GM23338 (cell line): ENCODE measurements around the gene DAW1. TPM values are rescaled to one million over a fixed set of nuclear protein-coding genes. Genes with fewer than 3 reads are reported as not detected.

Source experiments
- ATAC-seq: fragments of 200-7000 bp; cut with Tn5 transposase; 3 replicates; pipeline ENCODE4 v1.9.1; 2020
- DNase-seq: peaks from one replicate; pipeline ENCODE4 v3.0.0-alpha.2; 2015; ENCODE audit warnings: low spot score
- H2AFZ ChIP-seq: fragments of 200-600 bp; sonication (generic); 2 replicates; pipeline ENCODE4 v1.8.0; 2016; ENCODE audit warnings: antibody characterized with exemption, mild to moderate bottlenecking, moderate library complexity
- H3F3A ChIP-seq: fragments of 200-600 bp; sonication (generic); replicated peaks from 2 replicates; pipeline ENCODE4 v1.8.0; 2017; ENCODE audit warnings: antibody characterized with exemption, mixed run types, low read depth
- H3K27ac ChIP-seq: fragments of 200-600 bp; sonication (generic); 2 replicates; pipeline ENCODE4 v1.6.1; 2016; ENCODE audit warnings: low read depth
- H3K27me3 ChIP-seq: fragments of 200-600 bp; sonication (generic); 2 replicates; pipeline ENCODE4 v1.8.0; 2016; ENCODE audit warnings: mild to moderate bottlenecking, mixed run types, moderate library complexity; ENCODE audit not compliant: insufficient read depth
- H3K36me3 ChIP-seq: fragments of 200-600 bp; sonication (generic); 2 replicates; pipeline ENCODE4 v1.8.0; 2016; ENCODE audit warnings: mild to moderate bottlenecking; ENCODE audit not compliant: insufficient read depth
- H3K4me1 ChIP-seq: fragments of 200-600 bp; sonication (generic); 2 replicates; pipeline ENCODE4 v1.8.0; 2016; ENCODE audit warnings: mild to moderate bottlenecking, moderate library complexity; ENCODE audit not compliant: insufficient read depth
- H3K4me2 ChIP-seq: fragments of 200-600 bp; sonication (generic); 2 replicates; pipeline ENCODE4 v1.7.1; 2017; ENCODE audit warnings: mixed run types
- H3K4me3 ChIP-seq: fragments of 200-600 bp; sonication (generic); 2 replicates; pipeline ENCODE4 v1.6.1; 2016; ENCODE audit warnings: mixed run types
- H3K79me2 ChIP-seq: fragments of 200-600 bp; sonication (generic); replicated peaks from 2 replicates; pipeline ENCODE4 v1.8.0; 2017; ENCODE audit warnings: mild to moderate bottlenecking; ENCODE audit not compliant: insufficient read depth
- H3K9me2 ChIP-seq: fragments of 200-600 bp; sonication (generic); 2 replicates; pipeline ENCODE4 v1.8.0; 2017; ENCODE audit not compliant: insufficient read depth
- H4K20me1 ChIP-seq: fragments of 200-600 bp; sonication (generic); replicated peaks from 2 replicates; pipeline ENCODE4 v1.8.0; 2017; ENCODE audit warnings: mild to moderate bottlenecking; ENCODE audit not compliant: insufficient read depth
- H3K27ac Mint-ChIP-seq: 2 replicates; pipeline ENCODE4 v1.8.0; 2020; ENCODE audit warnings: inconsistent platforms, mild to moderate bottlenecking, moderate library complexity, mixed read lengths
- H3K27me3 Mint-ChIP-seq: 3 replicates; pipeline ENCODE4 v1.8.0; 2022; ENCODE audit warnings: low read depth, mild to moderate bottlenecking, moderate library complexity, mixed read lengths, inconsistent platforms; ENCODE audit not compliant: insufficient read depth, poor library complexity
- H3K36me3 Mint-ChIP-seq: 3 replicates; pipeline ENCODE4 v1.8.0; 2021; ENCODE audit warnings: low read depth, mild to moderate bottlenecking, inconsistent platforms, moderate library complexity, mixed read lengths
- H3K4me1 Mint-ChIP-seq: 3 replicates; pipeline ENCODE4 v1.8.0; 2020; ENCODE audit warnings: mild to moderate bottlenecking, inconsistent platforms, mixed read lengths
- H3K4me3 Mint-ChIP-seq: 3 replicates; pipeline ENCODE4 v1.8.0; 2021; ENCODE audit warnings: moderate library complexity, mild to moderate bottlenecking, inconsistent platforms, mixed read lengths
- H3K9me3 Mint-ChIP-seq: 3 replicates; pipeline ENCODE4 v1.8.0; 2020; ENCODE audit warnings: moderate library complexity, mild to moderate bottlenecking, inconsistent platforms, mixed read lengths
- CREB1 ChIP-seq: fragments of 250-450 bp; sonication (Bioruptor Pico); IDR thresholded peaks from 2 replicates; pipeline ENCODE4 v1.5.0; 2020; ENCODE audit warnings: low read depth, mild to moderate bottlenecking, moderate library complexity
- CTCF ChIP-seq, 2 experiments: fragments of 200-600 bp in 1 of 2; sonication (generic) in 1 of 2; conservative IDR thresholded peaks; 2 replicates each; pipeline versions ENCODE4 v1.5.1 to v1.6.1; 2016 to 2017; ENCODE audit warnings: antibody characterized with exemption in 2 of 2, low read depth in 2 of 2, mild to moderate bottlenecking in 2 of 2, moderate library complexity in 1 of 2
- ETS1 ChIP-seq: IDR thresholded peaks from 2 replicates; pipeline ENCODE4 v1.6.1; 2016; ENCODE audit warnings: antibody characterized with exemption
- EZH2 ChIP-seq: fragments of 200-600 bp; sonication (generic); IDR thresholded peaks from one replicate; pipeline ENCODE4 v1.8.0; 2017; ENCODE audit warnings: antibody characterized with exemption, mild to moderate bottlenecking, low read depth; ENCODE audit not compliant: unreplicated experiment
- EZH2phosphoT487 ChIP-seq: fragments of 200-600 bp; sonication (generic); IDR thresholded peaks from one replicate; pipeline ENCODE4 v1.8.1; 2018; ENCODE audit warnings: antibody characterized with exemption; ENCODE audit not compliant: unreplicated experiment
- JUNB ChIP-seq: IDR thresholded peaks from one replicate; pipeline ENCODE4 v1.6.1; 2016; ENCODE audit warnings: antibody characterized with exemption; ENCODE audit not compliant: unreplicated experiment
- NANOG ChIP-seq: IDR thresholded peaks from 2 replicates; pipeline ENCODE4 v1.6.1; 2016; ENCODE audit warnings: antibody characterized with exemption, borderline replicate concordance
- POLR2AphosphoS5 ChIP-seq: IDR thresholded peaks from 2 replicates; pipeline ENCODE4 v1.6.1; 2016; ENCODE audit warnings: antibody characterized with exemption, low read depth
- REST ChIP-seq: IDR thresholded peaks from one replicate; pipeline ENCODE4 v1.6.1; 2018; ENCODE audit warnings: antibody characterized with exemption; ENCODE audit not compliant: unreplicated experiment
- ZNF114 ChIP-seq: fragments of 250-450 bp; sonication (Bioruptor Pico); IDR thresholded peaks from 2 replicates; pipeline ENCODE4 v1.5.0; 2020; ENCODE audit warnings: mild to moderate bottlenecking, moderate library complexity
- polyA plus RNA-seq: library from polyadenylated mRNA; unstranded; fragments of >200 nt; fragmentation: Nextera tagmentation; extraction: Ambion mirVana; gene quantifications from 2 replicates; pipeline ENCODE4 v1.2.1, GENCODE V29; 2016
- total RNA-seq: library from RNA; depleted of rRNA; stranded (reverse); fragments of >200 nt; shearing (Covaris generic); gene quantifications from 2 replicates; pipeline ENCODE4 v1.2.3, GENCODE V29; 2014

DAW1 gene
- total and polyA plus RNA-seq, 2 experiments from 2014 or later, result 0.71 to 2.0 TPM

- H3K4me3 Mint-ChIP-seq, result no peak overlapping the region
- TF ChIP-seq ETS1, result no peak
- TF ChIP-seq EZH2, result no peak
- TF ChIP-seq CREB1, result no peak
- no peak for TF ChIP-seq POLR2AphosphoS5
- no peak for TF ChIP-seq JUNB
- TF ChIP-seq EZH2phosphoT487, result no peak
- no peak for TF ChIP-seq ZNF114 (CRISPR knock-in tag)
- no peak for TF ChIP-seq REST
- TF ChIP-seq NANOG, result no peak
- H4K20me1 ChIP-seq, result no peaks in the 10 kb centered on the region
- H3F3A ChIP-seq, result no peaks in the 10 kb centered on the region
- H3K27me3 ChIP-seq, result no peaks in the 10 kb centered on the region
- H3K36me3 ChIP-seq, result no peaks in the 10 kb centered on the region
- H3K36me3 Mint-ChIP-seq, result no peaks in the 10 kb centered on the region
- H3K79me2 ChIP-seq, result no peaks in the 10 kb centered on the region
- no peak overlapping the region for H3K4me2 ChIP-seq
- H3K4me1 Mint-ChIP-seq, result 0 out of 3 replicates have a peak, but pooled peaks cover 3% of the 10 kb centered on the region
- H3K9me3 Mint-ChIP-seq, result no peaks in the 10 kb centered on the region
- no peaks in the 10 kb centered on the region for H3K27me3 Mint-ChIP-seq
- H3K27ac ChIP-seq, result no peak overlapping the region
- no peak overlapping the region for H3K4me3 ChIP-seq
- H3K4me1 ChIP-seq, result no peaks in the 10 kb centered on the region
- no peak overlapping the region for H2AFZ ChIP-seq
- no peak for DNase-seq
- no peaks in the 10 kb centered on the region for H3K9me2 ChIP-seq
- no peak for ATAC-seq
- no peak overlapping the region for H3K27ac Mint-ChIP-seq
Observed at GRCh38 chr2:227881866-227882517, 10.6 kb downstream of the DAW1 start.

GRCh38 chr2:227884511-227884947 is 13.1 kb downstream of the DAW1 start:
- Histone ChIP-seq H3K4me3 (no peak overlapping the region), H3K4me2 (no peak overlapping the region), H3K4me1 (no peaks in the 10 kb centered on the region), H3K9me2 (no peaks in the 10 kb centered on the region), H3F3A (no peaks in the 10 kb centered on the region), H3K27ac (no peak overlapping the region), H3K79me2 (no peaks in the 10 kb centered on the region), H3K27me3 (no peaks in the 10 kb centered on the region), H3K36me3 (no peaks in the 10 kb centered on the region), H2AFZ (0 out of 2 replicates have a peak overlapping the region, but pooled peaks have one; percentile 9), H4K20me1 (no peaks in the 10 kb centered on the region)
- H3K36me3 Mint-ChIP-seq, result no peaks in the 10 kb centered on the region
- no peak overlapping the region for H3K4me3 Mint-ChIP-seq
- no peaks in the 10 kb centered on the region for H3K27me3 Mint-ChIP-seq
- ATAC-seq (peak; percentile 99), DNase-seq (peak; percentile 91)
- no peak for TF ChIP-seq REST
- TF ChIP-seq CTCF (conservative IDR thresholded peaks at IDR 0.05; ENCODE audit: low read depth in 2 of 2), result peak; percentile 93 to 98
- H3K4me1 Mint-ChIP-seq, result peaks cover 3% of the 10 kb centered on the region; the same call in 1 of the 3 replicates
- no peaks in the 10 kb centered on the region for H3K9me3 Mint-ChIP-seq
- H3K27ac Mint-ChIP-seq, result no peak overlapping the region
